Measurements from ENCODE around the gene BCL11B.
"Not testable (repeated sequence)": the region's sequence is repeated elsewhere in the genome, so short reads cannot be mapped to it uniquely, and the experiment has no call there.

Gene BCL11B

GRCh38 chr14:99242238-99242637 lies 29.8 kb downstream of the BCL11B start:
- FAIRE-seq (no peak), DNase-seq (ENCODE audit: low spot score) (no peak)

GRCh38 chr14:99241325-99242010 lies 30.5 kb downstream of the BCL11B start:
- no peak for FAIRE-seq
- DNase-seq (ENCODE audit: low spot score), result no peak

GRCh38 chr14:99240627-99241324 lies 31.2 kb downstream of the BCL11B start:
- no peak for FAIRE-seq

GRCh38 chr14:99239661-99240092 lies 32.3 kb downstream of the BCL11B start:
- DNase-seq (ENCODE audit: low spot score), result peak; percentile 36
- no peak for FAIRE-seq

More at GRCh38 chr14:99240627-99241324, 31.2 kb downstream of the BCL11B start:
- no peak for DNase-seq (ENCODE audit: low spot score)

- no peak for DNase-seq (ENCODE audit: low spot score)
- FAIRE-seq, result no peak
These were observed 33.8 kb downstream of the BCL11B start for GRCh38 chr14:99238216-99238615.

- DNase-seq (ENCODE audit: low spot score), result no peak
These were observed 34.7 kb downstream of the BCL11B start for GRCh38 chr14:99237288-99237687.

GRCh38 chr14:99236386-99237138 lies 35.4 kb downstream of the BCL11B start:
- no peak for FAIRE-seq

More at GRCh38 chr14:99237288-99237687, 34.7 kb downstream of the BCL11B start:
- no peak for FAIRE-seq

GRCh38 chr14:99235582-99236320 lies 36.2 kb downstream of the BCL11B start:
- no peak for DNase-seq (ENCODE audit: low spot score)
- FAIRE-seq, result no peak

More at GRCh38 chr14:99236386-99237138, 35.4 kb downstream of the BCL11B start:
- no peak for DNase-seq (ENCODE audit: low spot score)

- DNase-seq (ENCODE audit: low spot score), result no peak
- FAIRE-seq, result no peak
These were observed 36.9 kb downstream of the BCL11B start for GRCh38 chr14:99234961-99235571.

GRCh38 chr14:99234355-99234754 lies 37.6 kb downstream of the BCL11B start:
- no peak for FAIRE-seq
- DNase-seq (ENCODE audit: low spot score), result no peak

- FAIRE-seq (no peak), DNase-seq (ENCODE audit: low spot score) (no peak)
These were observed 38.6 kb downstream of the BCL11B start for GRCh38 chr14:99233222-99234035.

GRCh38 chr14:99232714-99233214 lies 39.2 kb downstream of the BCL11B start:
- FAIRE-seq (no peak), DNase-seq (ENCODE audit: low spot score) (no peak)

GRCh38 chr14:99231850-99232713 lies 39.9 kb downstream of the BCL11B start:
- DNase-seq (ENCODE audit: low spot score), result no peak
- FAIRE-seq, result no peak

- no peak for DNase-seq (ENCODE audit: low spot score)
- FAIRE-seq, result no peak
These were observed 40.7 kb downstream of the BCL11B start for GRCh38 chr14:99231161-99231849.

GRCh38 chr14:99230208-99231151 lies 41.5 kb downstream of the BCL11B start:
- DNase-seq (ENCODE audit: low spot score), result no peak
- no peak for FAIRE-seq

- no peak for FAIRE-seq
- no peak for DNase-seq (ENCODE audit: low spot score)
These were observed 42.3 kb downstream of the BCL11B start for GRCh38 chr14:99229654-99230207.

GRCh38 chr14:99228760-99229159 lies 43.2 kb downstream of the BCL11B start:
- not testable (repeated sequence) for FAIRE-seq; DNase-seq (ENCODE audit: low spot score)

Data from urothelium cell line (cell line).